Measurements from ENCODE around the gene P2RY14.

P2RY14 gene

DNA sequence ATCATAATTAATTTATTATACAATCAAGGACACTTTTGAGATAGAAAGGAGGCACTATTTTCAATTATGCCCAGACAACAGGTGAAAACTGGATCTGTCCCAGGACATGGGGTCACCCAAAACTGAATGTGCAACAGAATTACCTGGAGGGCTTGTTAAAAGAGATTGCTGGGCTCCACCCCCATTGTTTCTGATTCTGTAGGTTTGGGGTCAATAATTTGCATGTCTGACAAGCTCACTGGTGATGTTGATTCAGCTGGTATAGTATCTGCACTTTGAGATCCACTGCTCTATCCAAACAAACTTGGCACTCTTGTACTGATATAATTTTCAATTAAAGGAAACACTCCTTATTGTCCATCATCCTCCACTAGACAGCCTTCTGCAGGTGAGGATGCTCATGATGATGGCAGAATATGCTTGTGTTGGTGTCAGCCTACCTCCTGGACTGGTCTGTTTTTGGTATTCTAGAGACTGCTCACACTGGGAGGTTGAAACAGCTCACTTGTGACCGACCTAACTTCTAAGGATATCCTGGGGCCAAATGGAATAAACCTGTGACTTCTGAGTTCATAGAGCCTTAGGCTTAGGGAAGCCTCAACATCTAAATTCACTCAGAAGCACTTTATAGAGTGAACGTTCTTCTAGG, 2.2 kb downstream of the P2RY14 start:
- TF ChIP-seq, protein P1, sequence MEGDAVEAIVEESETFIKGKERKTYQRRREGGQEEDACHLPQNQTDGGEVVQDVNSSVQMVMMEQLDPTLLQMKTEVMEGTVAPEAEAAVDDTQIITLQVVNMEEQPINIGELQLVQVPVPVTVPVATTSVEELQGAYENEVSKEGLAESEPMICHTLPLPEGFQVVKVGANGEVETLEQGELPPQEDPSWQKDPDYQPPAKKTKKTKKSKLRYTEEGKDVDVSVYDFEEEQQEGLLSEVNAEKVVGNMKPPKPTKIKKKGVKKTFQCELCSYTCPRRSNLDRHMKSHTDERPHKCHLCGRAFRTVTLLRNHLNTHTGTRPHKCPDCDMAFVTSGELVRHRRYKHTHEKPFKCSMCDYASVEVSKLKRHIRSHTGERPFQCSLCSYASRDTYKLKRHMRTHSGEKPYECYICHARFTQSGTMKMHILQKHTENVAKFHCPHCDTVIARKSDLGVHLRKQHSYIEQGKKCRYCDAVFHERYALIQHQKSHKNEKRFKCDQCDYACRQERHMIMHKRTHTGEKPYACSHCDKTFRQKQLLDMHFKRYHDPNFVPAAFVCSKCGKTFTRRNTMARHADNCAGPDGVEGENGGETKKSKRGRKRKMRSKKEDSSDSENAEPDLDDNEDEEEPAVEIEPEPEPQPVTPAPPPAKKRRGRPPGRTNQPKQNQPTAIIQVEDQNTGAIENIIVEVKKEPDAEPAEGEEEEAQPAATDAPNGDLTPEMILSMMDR (IDR thresholded peaks at IDR 0.05; ENCODE audit: low read depth, low read length), result no peak
- no peak for DNase-seq (ENCODE audit: extremely low read depth, low read depth)

DNA sequence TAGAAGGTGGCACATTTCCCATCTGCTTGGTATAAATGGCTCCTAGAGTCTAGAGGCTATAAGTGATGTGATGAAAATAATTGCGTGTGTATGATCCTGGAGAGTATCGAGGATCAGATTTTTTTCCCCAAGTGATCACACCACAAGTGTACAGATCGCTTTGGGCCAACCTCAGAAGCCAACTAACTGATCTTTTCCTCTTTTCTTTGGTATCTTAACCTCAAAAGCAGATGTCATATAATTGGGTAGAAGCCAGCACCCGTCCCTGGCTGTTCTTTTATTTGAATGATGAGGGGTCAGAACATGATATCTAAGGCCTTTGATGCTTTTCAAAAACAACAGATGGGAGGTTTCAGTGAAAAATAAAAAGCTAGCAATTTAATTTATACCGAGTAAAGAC, 3.3 kb downstream of the P2RY14 start:
- TF ChIP-seq, protein P1 (IDR thresholded peaks at IDR 0.05; ENCODE audit: low read depth, low read length), result no peak
- DNase-seq (ENCODE audit: extremely low read depth, low read depth), result no peak

- TF ChIP-seq, protein P1 (IDR thresholded peaks at IDR 0.05; ENCODE audit: low read depth, low read length), result no peak
- no peak for DNase-seq (ENCODE audit: extremely low read depth, low read depth)
These were observed 8.7 kb downstream of the P2RY14 start for GRCh38 chr3:151269631-151270030.

DNA sequence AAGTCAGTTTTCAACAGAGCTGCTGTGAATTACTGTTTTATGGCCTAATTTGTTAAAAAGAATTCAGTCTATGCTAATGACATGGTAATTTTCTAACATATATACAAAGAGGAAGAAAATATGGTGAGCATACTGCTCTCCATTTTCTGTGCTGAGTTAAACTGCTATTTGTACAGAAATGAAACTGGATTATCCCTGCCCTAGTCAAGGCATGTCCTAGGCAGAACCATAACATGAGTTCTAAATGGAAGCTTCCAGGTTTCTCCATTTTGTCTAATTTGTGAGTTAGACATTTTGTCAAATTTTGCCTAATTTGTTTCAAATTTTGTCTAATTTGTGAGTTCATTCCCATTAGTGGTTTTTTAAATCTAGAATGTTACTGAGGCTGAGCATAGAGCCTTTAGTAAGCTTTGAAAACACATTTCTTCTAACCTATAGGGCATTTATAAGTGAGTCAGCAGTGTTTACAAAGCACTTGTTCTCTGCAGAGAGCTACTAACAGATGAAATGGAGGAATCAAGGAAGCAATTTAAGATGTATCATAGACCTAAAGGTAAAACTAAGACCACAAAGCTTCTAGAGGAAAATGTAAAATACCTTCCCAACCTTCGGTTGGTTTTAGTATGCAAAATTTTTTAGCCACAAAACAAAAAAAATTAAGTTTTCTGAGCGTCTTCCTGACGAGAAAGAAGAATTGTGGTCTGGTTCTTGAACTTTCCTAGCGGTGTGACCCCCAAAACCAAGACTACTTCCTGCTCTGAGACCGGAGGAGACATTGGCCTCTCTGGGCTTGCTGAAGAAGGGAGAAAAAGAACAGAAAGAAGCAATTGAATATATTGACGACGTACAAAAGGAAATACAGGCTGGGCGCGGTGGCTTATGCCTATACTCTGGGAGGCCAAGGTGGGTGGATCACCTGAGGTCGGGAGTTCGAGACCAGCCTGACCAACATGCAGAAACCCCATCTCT, 9.8 kb downstream of the P2RY14 start:
- TF ChIP-seq, protein P1 (IDR thresholded peaks at IDR 0.05; ENCODE audit: low read depth, low read length), result no peak
- no peak for DNase-seq (ENCODE audit: extremely low read depth, low read depth)

DNA sequence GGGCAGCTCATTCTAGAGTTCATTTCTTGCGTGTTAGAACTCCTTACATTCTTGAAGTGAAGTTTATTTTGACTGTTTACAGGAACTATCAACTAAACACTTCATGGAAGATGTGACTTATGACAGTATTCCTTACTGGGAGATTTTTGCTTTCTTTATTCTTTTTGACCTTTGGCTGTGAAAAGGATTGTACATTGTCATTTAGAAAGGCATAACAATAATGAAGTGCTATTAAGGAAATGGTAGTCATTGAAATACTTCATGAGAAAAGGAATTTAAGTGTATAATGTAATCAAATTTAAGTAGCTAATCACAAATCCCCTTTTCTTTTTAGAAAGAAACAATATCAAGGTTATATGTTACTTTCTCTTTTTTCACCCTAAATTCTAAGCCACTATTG, 11.3 kb downstream of the P2RY14 start:
- TF ChIP-seq, protein P1 (IDR thresholded peaks at IDR 0.05; ENCODE audit: low read depth, low read length), result no peak
- no peak for DNase-seq (ENCODE audit: extremely low read depth, low read depth)

DNA sequence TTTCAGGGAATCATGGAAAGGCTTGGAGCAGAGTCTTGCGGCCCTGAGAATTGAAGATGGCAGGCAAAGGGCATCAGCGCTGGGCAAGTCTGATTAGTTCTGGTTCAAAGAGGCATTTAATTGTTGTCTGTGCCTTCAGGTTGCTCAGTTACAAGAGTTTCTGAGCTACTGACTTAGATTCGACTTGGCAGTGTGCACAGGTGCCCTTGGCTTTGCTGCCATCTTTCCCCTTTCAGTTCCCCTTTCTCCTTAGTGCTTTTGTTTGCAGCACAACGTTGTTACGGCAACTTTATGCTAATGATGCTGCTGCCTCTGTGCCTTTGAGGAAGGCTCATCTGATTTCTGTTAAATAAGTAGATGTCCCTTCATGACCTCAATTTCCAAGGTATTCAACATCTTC, 12.5 kb downstream of the P2RY14 start:
- TF ChIP-seq, protein P1 (IDR thresholded peaks at IDR 0.05; ENCODE audit: low read depth, low read length), result no peak
- no peak for DNase-seq (ENCODE audit: extremely low read depth, low read depth)

GRCh38 chr3:151265166-151265565, 13.2 kb downstream of the P2RY14 start:
- TF ChIP-seq, protein P1 (IDR thresholded peaks at IDR 0.05; ENCODE audit: low read depth, low read length), result no peak
- no peak for DNase-seq (ENCODE audit: extremely low read depth, low read depth)

Measured in AG09319 (cell line).